Small intestine (tissue), 16 donors: ENCODE measurements around the gene TDP1. TPM values are rescaled to one million over a fixed set of nuclear protein-coding genes. Genes with fewer than 3 reads are reported as not detected.

Source experiments
- DNase-seq, 2 donors: peaks; one replicate each; pipeline versions ENCODE4 v3.0.0 to v3.0.0-alpha.2; 2013
- FAIRE-seq: peaks from 2 replicates; lab custom pipeline; 2012; peaks lifted over from hg19 to GRCh38; lab: Jason Lieb, UNC
- H3K27ac ChIP-seq, 3 donors: one replicate each; pipeline ENCODE4 v1.5.1; 2013; ENCODE audit warnings: low read length in 2 of 3, mild to moderate bottlenecking in 2 of 3, control low read depth in 1 of 3, inconsistent platforms in 1 of 3, low read depth in 1 of 3, moderate library complexity in 1 of 3
- H3K27me3 ChIP-seq, 3 donors: one replicate each; pipeline ENCODE4 v1.6.1; 2013; ENCODE audit warnings: low read length in 3 of 3, inconsistent platforms in 1 of 3; ENCODE audit not compliant: control insufficient read depth in 3 of 3, insufficient read depth in 3 of 3
- H3K36me3 ChIP-seq, 3 donors: one replicate each; pipeline ENCODE4 v1.6.1; 2013; ENCODE audit warnings: low read length in 3 of 3, inconsistent platforms in 1 of 3, low read depth in 1 of 3, mild to moderate bottlenecking in 1 of 3, moderate library complexity in 1 of 3; ENCODE audit not compliant: control insufficient read depth in 3 of 3, insufficient read depth in 2 of 3
- H3K4me1 ChIP-seq, 3 donors: one replicate each; pipeline ENCODE4 v1.6.1; 2013; ENCODE audit warnings: low read length in 2 of 3, inconsistent platforms in 1 of 3, low read depth in 1 of 3, mild to moderate bottlenecking in 1 of 3, moderate library complexity in 1 of 3; ENCODE audit not compliant: control insufficient read depth in 3 of 3, insufficient read depth in 2 of 3
- H3K4me3 ChIP-seq, 3 donors: one replicate each; pipeline ENCODE4 v1.5.1; 2013; ENCODE audit warnings: low read length in 3 of 3, control low read depth in 1 of 3, inconsistent platforms in 1 of 3, low read depth in 1 of 3, mild to moderate bottlenecking in 1 of 3, moderate library complexity in 1 of 3
- H3K9me3 ChIP-seq, 2 donors: one replicate each; pipeline ENCODE4 v1.6.1; 2013; ENCODE audit warnings: low read depth in 1 of 2, low read length in 1 of 2; ENCODE audit not compliant: control insufficient read depth in 2 of 2, insufficient read depth in 1 of 2
- WGBS, 3 donors: extraction: QIAGEN DNeasy Blood & Tissue Kit; methylation state at CpG; one replicate each; pipeline ENCODE4 v1.1.7; 2013; 5-methylcytosine and 5-hydroxymethylcytosine counted together
- long read RNA-seq, 10 donors: transcript quantifications; one replicate each; lab custom pipeline, GENCODE V29; 2026
- polyA plus RNA-seq, 4 donors: library from polyadenylated mRNA; stranded (reverse) in 3 of 4; unstranded in 1 of 4; fragments of 200-250 nt in 3 of 4; fragments of 120-200 nt in 1 of 4; gene quantifications; one replicate each; pipeline versions ENCODE4 v1.2.1 to v1.2.3, GENCODE V29; 2013
- donor health status: healthy with polysubstance abuse.
- donor health status: control.
- donor health status: control.
- donor health status: Bipolar disorder and iron deficiency.
- donor health status: healthy.

TDP1 gene
- 10 to 100 TPM in 1 of 4 donors, 1 to 10 TPM in 3; 2.5 to 18.3 (median 6.6) TPM for polyA plus RNA-seq
- long read RNA-seq, donor 1, result 0 reads
- long read RNA-seq, donor 2, partial matches to known transcripts, result 0 of 1 reads
- long read RNA-seq, donor 2, other reads (novel, unspliced or antisense), result 0 of 1 reads
- long read RNA-seq, donor 3, partial matches to known transcripts, result 8 of 11 reads
- long read RNA-seq, donor 3, other reads (novel, unspliced or antisense), result 0 of 11 reads
- long read RNA-seq, donor 4, result 0 reads
- long read RNA-seq, donor 5, partial matches to known transcripts, result 0 of 3 reads
- long read RNA-seq, donor 5, other reads (novel, unspliced or antisense), result 0 of 3 reads
- long read RNA-seq, donor 6, partial matches to known transcripts, result 0 of 1 reads
- long read RNA-seq, donor 6, other reads (novel, unspliced or antisense), result 0 of 1 reads
- long read RNA-seq, donor 7, result 0 reads
- long read RNA-seq, donor 8, result 0 reads
- long read RNA-seq, donor 9, result 0 reads
- long read RNA-seq, donor 10, partial matches to known transcripts, result 0 of 3 reads
- long read RNA-seq, donor 10, other reads (novel, unspliced or antisense), result 0 of 3 reads

GRCh38 chr14:89955745-89956660 lies at the start of gene TDP1:
Gene TDP1 (plus strand): TSS chr14:89955927. CDS start chr14:89963115, 7,188 bp downstream.
- H3K4me3 ChIP-seq, result peak within 1 kb of the TSS; percentile 57 to 94 (median 92)
- H3K27me3 ChIP-seq, result no peaks in the 10 kb centered on the region
- H3K4me1 ChIP-seq, result peaks cover 3 to 15% (median 6%) of the 10 kb centered on the region in 3 donors
- peak within 1 kb of the TSS; percentile 92 to 98 (median 93) for H3K27ac ChIP-seq
- 0% methylated on average over 59 to 84 of the region's 84 CpGs for WGBS, 3 donors
- H3K9me3 ChIP-seq, result peaks cover 0 to 8% of the 10 kb centered on the region in 2 donors
- H3K36me3 ChIP-seq, result peaks cover 0 to 11% (median 0%) of the 10 kb centered on the region in 3 donors
- FAIRE-seq, result no peak
- DNase-seq, result peak; percentile 97 to 99

- Histone ChIP-seq H3K36me3 (no peaks in the 10 kb centered on the region), H3K27me3 (no peaks in the 10 kb centered on the region), H3K4me1 (peaks cover 0 to 7% (median 0%) of the 10 kb centered on the region in 3 donors), H3K27ac (no peak overlapping the region), H3K4me3 (no peak overlapping the region), H3K9me3 (peaks cover 0 to 3% of the 10 kb centered on the region in 2 donors)
- no peak for DNase-seq
- FAIRE-seq, result no peak
Measured at GRCh38 chr14:89906000-89906399, 49.7 kb upstream of the TDP1 start.

GRCh38 chr14:89907655-89908054 lies 48.1 kb upstream of the TDP1 start:
- H3K9me3 ChIP-seq, result peaks cover 0 to 3% of the 10 kb centered on the region in 2 donors
- H3K27ac ChIP-seq, result no peak overlapping the region
- peaks cover 0 to 23% (median 2%) of the 10 kb centered on the region in 3 donors for H3K4me1 ChIP-seq
- WGBS, 3 donors, result 70 to 84% (median 80%) methylated on average over 4 of the region's 4 CpGs
- DNase-seq (no peak), FAIRE-seq (no peak)
- H3K36me3 ChIP-seq, result no peaks in the 10 kb centered on the region
- no peaks in the 10 kb centered on the region for H3K27me3 ChIP-seq
- H3K4me3 ChIP-seq, result no peak overlapping the region

- H3K9me3 ChIP-seq, result peaks cover 0 to 3% of the 10 kb centered on the region in 2 donors
- peak in 1 of 2 donors; percentile 50 for DNase-seq
- H3K27ac ChIP-seq, result no peak overlapping the region
- WGBS, 3 donors, result 42 to 82% (median 62%) methylated on average over 9 of the region's 9 CpGs
- H3K4me3 ChIP-seq, result no peak overlapping the region
- FAIRE-seq, result no peak
- H3K27me3 ChIP-seq, result no peaks in the 10 kb centered on the region
- peaks cover 0 to 28% (median 2%) of the 10 kb centered on the region in 3 donors for H3K4me1 ChIP-seq
- H3K36me3 ChIP-seq, result no peaks in the 10 kb centered on the region
Measured at GRCh38 chr14:89908712-89909450, 46.8 kb upstream of the TDP1 start.

GRCh38 chr14:89909586-89909985 lies 46.1 kb upstream of the TDP1 start:
- peak overlapping the region in 1 of 3 donors; percentile 41 for H3K27ac ChIP-seq
- peaks cover 0 to 28% (median 2%) of the 10 kb centered on the region in 3 donors for H3K4me1 ChIP-seq
- H3K36me3 ChIP-seq, result no peaks in the 10 kb centered on the region
- no peak for DNase-seq
- peaks cover 0 to 3% of the 10 kb centered on the region in 2 donors for H3K9me3 ChIP-seq
- FAIRE-seq, result no peak
- H3K4me3 ChIP-seq, result peak overlapping the region in 1 of 3 donors; percentile 45
- no peaks in the 10 kb centered on the region for H3K27me3 ChIP-seq
- 88 to 95% (median 91%) methylated on average over 9 of the region's 9 CpGs for WGBS, 3 donors

GRCh38 chr14:89910691-89911009 lies 45.1 kb upstream of the TDP1 start:
- DNase-seq, result peak; percentile 77 to 78
- FAIRE-seq, result peak; percentile 51
- WGBS, 3 donors, result 9 to 34% (median 31%) methylated on average over 5 of the region's 5 CpGs

GRCh38 chr14:89911010-89911919 lies 44.5 kb upstream of the TDP1 start:
- peaks cover 0 to 3% of the 10 kb centered on the region in 2 donors for H3K9me3 ChIP-seq
- H3K4me1 ChIP-seq, result peaks cover 0 to 28% (median 2%) of the 10 kb centered on the region in 3 donors
- peak overlapping the region; percentile 61 to 79 (median 76) for H3K27ac ChIP-seq
- H3K4me3 ChIP-seq, result peak overlapping the region in 2 of 3 donors; percentile 16 to 36
- 8 to 34% (median 29%) methylated on average over 11 of the region's 11 CpGs for WGBS, 3 donors
- FAIRE-seq, result no peak
- DNase-seq, result peak; percentile 67 to 81
- no peaks in the 10 kb centered on the region for H3K27me3 ChIP-seq
- no peaks in the 10 kb centered on the region for H3K36me3 ChIP-seq

More at GRCh38 chr14:89910691-89911009, 45.1 kb upstream of the TDP1 start:
- Histone ChIP-seq H3K4me1 (peaks cover 0 to 28% (median 2%) of the 10 kb centered on the region in 3 donors), H3K9me3 (peaks cover 0 to 3% of the 10 kb centered on the region in 2 donors), H3K27ac (peak overlapping the region; percentile 53 to 79 (median 64)), H3K36me3 (no peaks in the 10 kb centered on the region), H3K4me3 (peak overlapping the region in 2 of 3 donors; percentile 26 to 45), H3K27me3 (no peaks in the 10 kb centered on the region)
